NOMO-1 treated with DMSO at 0.1 percent for 48 hours (cell line): ENCODE measurements around the gene TRERF1.

ENCODE experiments used
- DNase-seq: peaks from one replicate; lab custom pipeline; 2025; ENCODE audit not compliant: unreplicated experiment; lab: John Stamatoyannopoulos, UW

Gene TRERF1

DNA sequence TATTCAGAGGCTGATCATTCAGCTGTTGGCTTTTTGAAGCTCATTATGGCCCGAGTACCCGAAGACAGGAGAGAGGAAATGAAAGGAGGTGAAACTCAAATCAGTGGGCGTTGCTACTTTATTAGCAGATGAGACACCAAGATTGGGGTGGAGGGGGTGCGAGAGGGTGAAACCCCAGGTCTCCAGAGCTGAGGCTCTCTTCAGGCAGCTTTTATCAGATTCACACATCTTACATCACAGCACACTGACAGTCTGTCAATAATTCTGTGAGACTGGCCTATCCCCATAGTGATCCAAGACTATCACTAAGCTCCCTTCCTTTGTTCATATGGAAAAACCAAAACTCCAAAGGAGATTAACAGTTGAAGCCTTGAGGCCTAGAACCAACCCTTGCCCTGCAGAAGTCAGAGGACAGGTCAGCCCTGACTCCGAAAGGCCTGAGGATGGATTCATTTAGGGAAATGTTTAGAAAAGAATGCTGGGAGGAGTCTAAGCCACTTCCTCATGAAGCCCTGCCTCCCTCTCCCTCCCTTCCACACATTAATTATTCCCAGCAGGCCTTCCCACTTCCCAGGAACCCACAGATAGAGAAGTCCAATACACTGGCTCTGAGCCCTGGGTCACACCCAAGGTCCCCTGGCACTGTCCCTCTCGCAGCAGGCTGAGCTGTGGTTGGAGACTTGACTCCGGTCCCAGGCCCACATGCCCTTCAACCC is 23.2 kb downstream of the TRERF1 start:
- no peak for DNase-seq

DNA sequence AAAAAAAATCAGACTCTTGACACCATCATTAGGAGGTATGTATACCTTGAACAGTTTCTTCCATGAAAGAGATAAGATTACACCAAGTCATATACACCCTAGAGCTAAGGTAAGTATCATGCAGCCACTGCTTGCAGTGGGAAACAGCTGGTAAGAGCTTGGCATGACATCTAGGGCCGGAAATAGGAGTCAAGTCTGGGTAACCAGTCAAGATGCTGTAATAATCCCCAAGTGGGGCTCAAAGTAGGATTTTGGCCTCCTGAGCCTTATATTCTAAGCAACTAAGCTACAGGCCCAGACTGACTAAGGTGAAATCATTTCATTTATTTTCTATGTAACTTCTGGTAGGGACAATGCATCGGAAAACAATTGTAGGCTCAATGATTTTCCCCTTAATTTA is 23.9 kb downstream of the TRERF1 start:
- no peak for DNase-seq

DNA sequence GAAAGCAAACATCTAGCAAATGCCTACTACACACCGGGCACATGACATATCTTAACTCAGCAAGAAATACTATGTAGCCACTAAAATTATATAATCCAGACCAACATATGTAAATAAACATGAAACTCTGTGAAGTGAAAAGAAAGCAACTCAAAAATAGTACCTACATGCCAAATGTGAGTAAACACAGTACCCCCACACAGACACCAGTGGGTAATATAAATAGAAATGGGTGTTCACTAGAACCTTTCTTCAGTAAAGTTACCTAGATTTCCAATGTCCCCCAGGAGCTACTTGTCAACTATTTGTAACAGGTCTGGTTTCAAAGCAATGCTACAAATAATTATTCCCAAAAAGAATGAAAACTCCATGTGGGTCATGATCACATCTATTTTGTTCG is 25.5 kb downstream of the TRERF1 start:
- no peak for DNase-seq

DNA sequence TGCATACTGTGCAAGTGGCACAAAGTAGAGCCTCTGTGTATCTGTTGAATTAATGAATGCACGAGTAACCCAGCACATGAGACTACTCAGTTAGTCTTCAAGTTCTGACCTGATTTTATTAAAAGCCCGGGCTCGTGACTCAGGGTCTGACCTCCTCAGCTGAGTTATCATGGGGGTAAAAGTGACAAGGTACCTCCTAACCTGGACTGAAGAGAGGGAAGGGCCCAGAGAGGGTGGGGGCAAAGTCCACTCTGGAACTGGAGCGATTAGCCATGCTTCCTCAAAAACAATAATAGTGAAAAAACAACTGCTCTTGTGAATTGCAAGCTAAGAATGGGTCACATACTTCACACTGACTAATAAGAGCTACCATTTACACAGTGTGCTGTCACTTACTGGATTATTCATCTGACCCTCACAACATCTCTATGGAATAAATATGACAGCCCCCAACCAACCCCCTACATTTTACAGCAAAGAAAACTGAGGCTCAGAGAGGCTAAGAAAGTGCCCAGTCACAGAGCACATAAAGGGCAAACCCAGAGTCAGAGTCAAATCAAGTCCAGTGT is 26.7 kb downstream of the TRERF1 start:
- no peak for DNase-seq

DNA sequence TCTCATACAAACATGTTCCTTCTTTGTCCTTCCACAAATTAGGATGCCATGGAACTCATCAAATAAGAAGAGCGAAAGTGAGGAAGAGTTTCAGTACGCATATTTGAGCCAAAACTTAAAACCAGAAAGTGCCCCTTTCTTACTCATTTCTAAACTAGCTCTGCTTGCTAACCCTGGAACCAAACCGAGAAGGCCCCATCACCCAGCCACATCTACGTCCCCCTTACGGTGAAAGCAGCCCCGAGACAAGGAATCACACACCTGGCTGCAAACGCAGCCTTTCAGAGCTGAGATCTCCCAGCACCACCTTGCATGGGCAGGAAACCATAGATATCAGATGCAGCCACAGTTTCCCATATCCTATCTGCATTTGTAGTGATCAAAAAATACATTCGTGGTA is 28.5 kb downstream of the TRERF1 start:
- DNase-seq: no peak

DNA sequence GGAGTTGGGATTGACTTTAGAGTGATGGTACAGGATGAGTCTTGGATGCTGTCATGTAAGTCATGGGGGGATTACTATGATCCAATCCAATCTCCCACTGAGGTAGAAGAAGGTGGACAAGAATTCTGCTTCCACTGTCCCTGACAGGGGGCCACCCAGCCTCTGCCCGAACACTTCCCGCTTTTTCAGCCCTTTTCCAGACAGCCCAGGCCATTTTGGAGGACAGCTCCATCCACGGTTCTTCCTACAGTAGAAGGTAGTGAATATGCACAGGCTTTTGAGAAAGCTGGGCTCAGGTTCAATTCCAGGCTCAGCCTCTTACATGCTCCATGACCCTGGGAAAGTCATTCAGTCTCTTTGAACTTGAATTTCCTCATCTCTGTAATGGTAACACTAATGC is 31.0 kb downstream of the TRERF1 start:
- DNase-seq: no peak

DNA sequence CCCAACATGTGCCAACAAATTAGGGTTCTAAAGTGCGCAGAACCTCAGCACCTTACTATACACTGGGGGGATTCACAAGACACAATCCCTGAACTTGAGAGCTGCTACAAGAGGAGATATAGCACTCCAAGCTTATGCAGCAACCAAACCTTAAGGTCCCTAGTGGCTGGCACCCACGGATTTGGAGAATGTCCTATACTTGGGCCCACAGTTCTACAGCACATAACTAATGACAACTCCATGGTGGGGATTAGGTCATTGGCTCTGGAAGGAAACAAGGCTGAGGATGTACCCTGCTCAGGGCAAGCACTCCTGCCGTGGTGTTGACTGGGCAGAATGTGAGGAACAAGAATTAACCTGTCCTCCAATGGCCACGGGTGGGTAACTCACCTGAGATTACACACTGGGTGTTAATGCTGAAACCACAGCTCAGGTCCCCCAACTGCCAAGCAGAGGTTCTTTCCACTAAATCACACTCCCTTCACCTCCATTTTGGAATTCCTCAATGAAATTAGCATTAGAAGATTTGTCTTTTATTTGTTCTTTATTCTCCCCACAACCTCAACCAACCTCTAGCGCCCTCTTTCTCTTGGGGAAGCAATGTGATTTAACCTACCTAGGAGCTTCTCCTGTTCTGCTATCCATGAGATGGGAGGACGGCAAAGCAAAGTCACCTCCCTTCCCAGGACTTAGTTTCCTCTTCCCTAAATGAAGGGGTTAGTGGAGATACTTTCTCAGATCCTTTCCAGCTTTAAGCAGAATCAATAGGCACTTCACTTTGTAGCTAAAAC is 32.0 kb downstream of the TRERF1 start:
- no peak for DNase-seq

DNA sequence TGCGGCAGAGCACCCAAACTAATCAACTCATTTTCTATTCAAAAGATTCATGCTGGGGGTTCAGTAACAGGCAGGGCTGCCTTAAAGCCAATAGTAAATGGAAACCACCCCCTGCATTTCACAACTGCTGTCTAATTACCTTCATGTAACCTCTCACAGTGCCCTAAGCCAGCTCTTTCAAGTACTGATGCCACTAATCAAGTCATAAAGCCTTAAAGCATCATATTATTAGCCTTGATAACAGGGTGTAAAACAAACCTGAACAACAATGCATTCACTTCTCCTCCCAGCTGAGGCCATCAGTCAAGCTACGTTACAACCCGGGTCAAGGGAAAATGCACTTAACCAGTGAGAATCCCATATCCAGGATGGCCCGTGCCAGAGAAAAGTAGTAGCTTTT is 33.0 kb downstream of the TRERF1 start:
- DNase-seq: no peak

DNA sequence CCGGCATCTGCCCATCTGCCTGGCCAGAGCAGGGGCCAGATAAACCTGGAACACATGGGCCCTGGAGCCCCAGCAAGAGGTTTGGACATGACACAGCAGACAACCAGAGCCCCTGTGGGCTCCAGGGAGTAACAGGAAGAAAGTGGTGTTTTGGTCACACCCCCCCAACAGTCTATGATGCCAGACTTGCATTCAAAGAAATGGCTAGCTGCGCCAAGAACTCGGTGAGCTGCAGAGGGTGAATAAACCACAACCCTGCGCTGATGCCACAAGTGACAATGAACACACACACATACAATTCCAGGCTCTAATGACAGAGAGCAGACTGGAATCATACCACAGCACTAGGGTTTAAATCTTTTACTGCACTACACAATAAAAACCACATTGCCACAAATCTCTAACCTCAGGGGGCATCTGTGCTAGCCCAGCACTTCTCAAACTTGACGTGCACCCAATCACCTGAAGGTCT is 34.0 kb downstream of the TRERF1 start:
- no peak for DNase-seq

DNA sequence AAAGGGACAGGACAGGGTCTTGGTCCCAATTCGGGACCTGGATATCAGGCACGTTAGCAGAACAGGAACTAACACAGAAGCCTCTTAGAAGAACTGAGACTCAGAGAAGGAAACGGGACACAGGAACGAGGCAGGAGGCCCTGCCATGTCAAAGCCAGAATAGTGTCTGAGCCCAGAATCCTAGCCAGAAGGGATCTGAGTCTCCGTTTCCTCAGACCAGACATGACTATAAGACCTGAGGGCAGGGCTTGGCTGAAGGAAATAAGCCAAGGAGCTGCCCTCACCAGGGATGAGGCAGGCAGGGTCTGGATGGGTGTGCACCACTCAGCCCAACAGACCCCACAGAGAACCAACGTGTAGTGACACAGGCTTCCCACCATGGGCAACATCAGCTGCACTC is 40.3 kb downstream of the TRERF1 start:
- DNase-seq: peak; percentile 38

DNA sequence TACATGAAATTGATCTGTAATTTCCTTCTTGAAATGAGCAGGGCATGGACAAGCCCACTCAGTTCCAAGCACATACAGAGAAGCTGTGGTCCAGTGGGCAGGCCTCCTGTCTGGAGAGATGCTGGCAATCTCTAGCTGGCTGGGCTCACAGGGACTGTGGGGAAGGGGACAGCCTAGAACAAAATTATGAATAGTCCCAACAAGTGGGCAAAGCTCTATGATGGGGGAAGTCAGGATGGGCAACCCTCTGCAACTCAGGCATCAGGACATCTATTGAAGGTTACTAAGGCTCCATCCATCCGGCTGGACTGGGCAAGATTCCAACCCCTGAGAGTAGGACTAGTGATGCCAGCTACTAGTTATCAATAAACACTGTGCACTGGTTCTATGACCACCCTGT is 40.9 kb downstream of the TRERF1 start:
- DNase-seq: no peak

DNA sequence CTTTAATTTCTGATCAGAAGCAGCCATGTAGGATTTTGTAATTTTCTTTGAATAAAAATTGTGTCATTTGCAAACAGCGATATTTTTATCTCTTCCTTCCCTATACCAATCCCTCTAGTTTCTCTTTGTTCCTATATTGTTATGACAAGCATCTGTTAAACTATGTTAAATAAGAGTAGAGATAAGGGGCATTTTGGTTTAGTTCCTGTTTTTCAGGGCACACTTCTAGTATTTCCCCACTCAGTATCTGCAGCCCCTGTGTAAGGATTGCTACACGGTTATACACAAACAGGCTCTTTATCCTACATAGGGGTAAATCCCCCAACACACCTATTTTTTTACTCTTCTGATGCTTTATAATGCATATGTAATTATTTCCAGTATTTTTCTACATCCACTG is 42.1 kb downstream of the TRERF1 start:
- DNase-seq: peak; percentile 98

DNA sequence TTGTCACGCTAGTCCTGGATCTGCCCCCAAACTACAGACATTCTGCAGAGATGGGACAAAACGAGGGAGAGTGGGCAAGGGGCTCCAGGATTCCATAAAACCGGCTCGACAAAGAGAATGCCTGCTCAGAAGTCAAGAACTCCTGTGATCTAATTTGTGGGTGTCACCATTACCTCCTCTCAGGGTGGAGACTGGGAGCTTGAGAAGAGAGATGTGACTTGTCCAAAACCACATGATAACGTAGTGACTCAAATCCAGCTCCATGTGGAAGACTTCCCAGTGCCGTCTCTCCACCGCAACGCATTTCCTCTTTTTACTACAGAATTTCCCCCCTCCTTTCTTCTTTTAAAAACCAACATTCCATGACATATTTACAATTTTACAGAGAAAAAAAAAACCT is 44.3 kb downstream of the TRERF1 start:
- DNase-seq: no peak

DNA sequence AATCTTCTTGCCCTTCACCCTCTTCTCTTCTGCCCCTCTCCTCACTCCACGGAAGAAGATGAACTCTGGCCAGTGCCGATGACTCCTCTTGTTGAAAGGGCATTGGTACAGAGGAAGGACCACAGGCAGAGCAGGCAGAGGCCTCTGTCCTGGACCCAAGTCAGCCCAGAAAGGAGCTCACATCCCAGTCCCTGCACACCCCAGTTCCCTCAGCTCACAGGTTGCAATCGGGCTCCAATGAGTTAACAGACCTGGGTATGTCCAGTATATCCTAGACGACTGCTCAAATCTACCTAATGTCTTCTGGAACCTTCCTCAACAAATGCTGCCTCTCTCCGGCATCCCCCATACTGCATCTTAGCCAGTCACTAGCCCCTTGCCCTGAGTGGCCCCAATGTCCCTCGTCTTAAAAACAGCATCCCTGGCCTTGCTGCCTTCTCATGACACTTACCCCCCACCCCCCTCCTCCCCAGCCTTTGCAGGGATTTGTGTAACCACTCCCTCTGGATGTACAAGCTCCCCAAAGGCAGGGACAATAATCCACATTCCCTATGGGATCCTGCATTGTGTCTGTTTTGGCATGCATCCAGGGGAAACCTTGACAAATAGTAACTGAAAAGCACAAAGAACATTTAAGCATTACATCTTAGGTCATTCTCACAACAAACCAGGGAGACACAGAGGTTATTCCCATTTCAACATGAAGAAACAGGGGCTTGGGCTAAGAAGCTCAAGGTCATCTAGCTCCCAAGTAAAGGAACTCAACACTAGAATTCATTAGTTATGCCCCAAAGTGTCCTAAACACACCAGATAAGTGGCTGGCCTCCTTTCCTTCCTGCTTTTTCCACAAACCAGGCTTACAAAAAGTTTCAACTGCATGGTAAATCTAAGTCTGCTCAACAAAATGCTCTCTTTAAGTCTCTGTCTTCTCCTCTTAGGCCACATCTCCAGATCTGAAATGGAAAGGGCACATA is 45.1 kb downstream of the TRERF1 start:
- DNase-seq: no peak

DNA sequence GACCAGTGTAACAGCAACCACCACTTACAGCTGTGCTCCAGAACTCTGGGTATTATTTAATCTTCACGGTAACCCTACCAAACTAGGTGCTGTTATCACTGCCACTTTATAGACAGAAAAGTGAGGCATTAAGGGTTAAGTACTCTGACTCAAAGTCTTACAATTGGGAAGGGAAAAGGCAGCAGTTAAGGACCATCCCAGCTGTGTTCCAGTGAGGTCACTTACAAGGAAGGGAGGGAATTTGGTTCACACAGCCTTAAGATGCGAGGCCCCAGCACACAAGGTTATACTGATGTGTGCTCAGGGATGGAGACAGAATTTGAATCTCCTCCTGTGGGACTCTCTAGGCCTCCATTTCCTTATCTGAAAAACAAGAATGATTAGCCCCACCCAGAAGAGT is 46.7 kb downstream of the TRERF1 start:
- no peak for DNase-seq

DNA sequence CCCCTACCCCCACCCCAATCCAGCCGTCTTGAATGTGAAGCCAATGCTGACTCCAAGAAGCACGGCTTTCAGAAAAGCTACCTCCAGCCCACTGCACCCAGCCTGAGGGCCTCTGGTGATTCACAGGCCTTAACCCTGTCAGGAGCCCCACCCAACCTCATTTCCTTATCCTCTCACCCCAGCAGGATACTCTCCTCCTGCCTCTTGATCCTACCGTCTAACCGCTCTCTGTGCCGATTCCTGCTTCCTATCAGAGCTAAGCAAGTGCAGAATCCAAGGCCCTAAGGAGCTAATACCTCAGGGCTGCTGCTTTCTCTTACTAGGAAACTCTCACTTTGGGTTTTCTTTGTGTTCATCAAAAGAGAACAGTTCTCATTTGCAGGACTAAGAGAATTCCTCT is 47.2 kb downstream of the TRERF1 start:
- DNase-seq: peak; percentile 58

DNA sequence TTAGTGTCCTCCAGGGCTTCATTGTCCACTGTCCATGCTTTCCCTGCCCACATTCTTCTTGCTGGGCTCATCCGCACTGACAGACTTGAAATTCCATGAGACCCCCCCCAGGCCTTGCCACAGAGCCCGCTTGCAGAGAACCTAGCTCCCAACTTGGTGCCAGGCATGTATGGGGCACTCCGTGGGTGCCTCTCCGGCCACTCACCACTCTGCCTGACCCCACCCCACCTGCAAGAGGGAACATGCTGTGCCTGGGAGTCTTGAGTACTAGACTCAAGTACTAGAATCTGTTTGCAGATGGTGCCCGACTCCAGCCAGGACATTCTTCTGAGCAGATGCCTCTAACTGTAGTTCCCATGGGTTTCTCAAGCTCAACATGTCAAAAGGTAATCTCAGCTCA is 47.9 kb downstream of the TRERF1 start:
- DNase-seq: no peak

DNA sequence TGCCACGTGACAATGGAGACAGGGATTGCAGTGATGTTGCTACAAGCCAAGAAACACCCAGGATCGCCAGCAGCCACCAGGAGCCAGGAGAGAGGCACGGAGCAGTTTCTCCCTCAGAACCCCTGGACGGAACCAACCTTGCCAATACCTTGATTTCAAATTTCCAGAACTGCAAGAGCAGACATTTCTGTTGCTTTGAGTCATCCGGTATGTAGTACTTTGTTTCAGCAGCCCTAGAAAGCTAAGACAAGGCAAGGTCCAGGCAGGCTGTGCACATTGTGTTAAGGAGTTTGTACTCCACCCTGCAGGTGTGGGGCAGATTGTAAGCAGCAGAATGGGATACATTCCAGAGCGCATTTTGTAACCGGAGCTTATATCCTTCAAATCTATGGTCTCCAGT is 48.3 kb downstream of the TRERF1 start:
- DNase-seq: no peak

DNA sequence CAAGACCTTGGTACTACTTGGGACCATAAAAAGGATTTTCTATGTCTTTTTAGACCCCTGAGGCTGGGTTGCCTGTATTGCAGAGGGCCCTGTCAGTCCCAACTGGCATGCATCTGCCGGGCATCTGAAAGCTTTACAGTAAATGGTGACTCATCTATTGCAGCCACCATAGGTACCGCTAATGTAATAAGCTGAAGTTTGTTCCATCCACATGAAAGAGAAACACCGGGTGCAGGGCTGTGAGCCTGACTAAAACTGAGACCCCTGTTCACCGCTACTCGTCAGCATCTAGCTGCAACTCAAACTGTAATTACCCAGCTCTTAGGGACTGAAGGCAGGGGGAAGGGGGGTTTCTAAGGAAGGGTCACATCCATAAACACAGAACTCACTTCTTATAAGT is 49.5 kb downstream of the TRERF1 start:
- DNase-seq: peak; percentile 40

DNA sequence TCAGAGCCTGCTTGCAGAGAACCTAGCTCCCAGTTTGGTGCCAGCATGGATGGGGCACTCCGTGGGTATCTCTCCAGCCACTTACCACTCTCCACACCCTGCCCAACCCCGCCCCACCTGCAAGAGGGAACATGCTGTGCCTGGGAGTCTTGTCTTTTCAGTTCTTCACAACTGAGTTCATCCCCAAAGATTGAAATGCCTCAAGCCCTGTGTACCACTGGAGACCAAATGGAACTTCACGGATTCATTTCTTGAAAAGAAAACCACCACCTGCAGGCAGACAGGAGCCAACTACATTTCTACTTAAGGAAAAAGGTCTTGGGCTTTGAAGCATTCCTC is 50.1 kb downstream of the TRERF1 start:
- DNase-seq: no peak

DNA sequence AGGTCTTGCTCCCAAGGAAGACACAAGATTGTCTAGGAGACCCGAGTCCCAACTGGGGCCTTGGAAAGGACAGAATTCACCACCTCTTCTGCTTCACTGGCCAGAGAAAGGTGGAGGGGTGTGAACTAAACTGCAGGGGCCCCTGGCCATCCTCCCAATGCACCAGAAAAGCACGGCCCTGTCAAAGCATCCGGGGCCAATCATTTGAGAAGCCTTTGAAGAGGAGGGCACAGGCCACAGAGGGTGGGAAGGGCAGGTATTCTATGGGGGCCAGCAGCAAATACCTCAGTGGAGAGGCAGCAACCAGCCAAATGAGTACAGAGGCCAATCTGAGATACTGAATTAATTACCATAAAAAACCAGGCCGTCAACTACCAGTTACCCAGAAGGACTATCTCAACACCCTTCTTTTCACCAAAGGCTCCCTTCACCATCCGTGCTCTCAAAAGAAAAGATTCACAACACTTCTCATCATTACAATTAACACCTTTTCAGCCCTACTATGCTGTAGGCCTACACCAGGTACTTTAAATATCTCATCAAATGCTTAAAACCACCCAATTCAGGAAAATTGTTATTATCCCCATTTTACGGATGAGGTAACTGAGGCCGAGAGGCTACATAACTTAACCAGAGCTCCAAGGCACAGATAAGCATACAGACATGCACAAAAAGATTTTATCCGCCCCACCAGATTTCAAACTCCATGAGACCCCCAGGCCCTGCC is 50.7 kb downstream of the TRERF1 start:
- no peak for DNase-seq
